ENCODE measurements around the gene CCDC124. TPM values are rescaled to one million over a fixed set of nuclear protein-coding genes. Genes with fewer than 3 reads are reported as not detected.

The CCDC124 gene
- total RNA-seq, 1 donor from 2014 or later: 97.3 TPM

DNA sequence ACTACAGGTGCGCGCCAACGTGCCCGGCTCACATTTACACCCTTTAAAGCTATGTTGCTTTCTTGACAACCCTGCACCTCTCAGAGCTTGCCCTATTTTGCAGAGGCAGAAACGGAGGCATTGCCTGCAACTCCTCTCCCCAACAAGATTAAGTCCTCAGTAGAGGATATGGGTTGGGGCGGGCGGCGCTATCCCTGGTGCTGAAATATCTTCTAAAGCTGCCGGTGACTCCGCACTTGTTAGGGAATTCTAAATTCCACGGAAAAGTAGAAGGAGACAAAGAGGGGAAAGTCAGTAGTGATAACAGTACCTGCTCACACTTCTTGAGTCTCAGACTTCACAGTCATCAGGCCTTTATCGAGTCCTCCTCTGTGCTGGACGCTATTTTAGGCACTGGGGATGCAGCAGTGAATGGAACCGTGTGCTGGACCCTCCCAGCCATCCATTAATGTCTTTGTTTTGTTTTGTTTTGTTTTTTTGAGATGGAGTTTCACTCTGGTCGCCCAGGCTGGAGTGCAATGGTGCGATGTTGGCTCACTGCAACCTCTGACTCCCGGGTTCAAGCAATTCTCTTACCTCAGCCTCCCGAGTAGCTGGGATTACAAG, 43.1 kb upstream of the CCDC124 start:
- Mint-ChIP-seq H3K36me3 (ENCODE audit: low read depth, unreplicated experiment) (no peaks in the 10 kb centered on the region), H3K27ac (ENCODE audit: unreplicated experiment) (no peak overlapping the region), H3K4me1 (ENCODE audit: low read depth, unreplicated experiment) (no peaks in the 10 kb centered on the region), H3K27me3 (ENCODE audit: low read depth, unreplicated experiment) (peaks cover 43% of the 10 kb centered on the region), H3K9me3 (ENCODE audit: unreplicated experiment) (no peaks in the 10 kb centered on the region), H3K4me3 (ENCODE audit: unreplicated experiment) (no peak overlapping the region)
- peak; percentile 16 for DNase-seq (ENCODE audit: low read depth)
- no peaks in the 10 kb centered on the region for H3K4me1 ChIP-seq (ENCODE audit: insufficient read depth, low read length)
- no peaks in the 10 kb centered on the region for H4K20me1 ChIP-seq (ENCODE audit: insufficient read depth, low read length)
- no peak overlapping the region for H2AFZ ChIP-seq (ENCODE audit: low read depth, low read length)
- no peak overlapping the region for H3K4me2 ChIP-seq (ENCODE audit: low read length)
- no peak overlapping the region for H3K27ac ChIP-seq (ENCODE audit: low read depth, low read length)
- no peak overlapping the region for H3K9ac ChIP-seq (ENCODE audit: low read length)
- H3K79me2 ChIP-seq (ENCODE audit: insufficient read depth, low read length): no peaks in the 10 kb centered on the region
- no peak overlapping the region for H3K4me3 ChIP-seq (ENCODE audit: insufficient read depth, low read depth, low read length)
- no peaks in the 10 kb centered on the region for H3K36me3 ChIP-seq (ENCODE audit: insufficient read depth, low read length)
- TF ChIP-seq, protein P1, sequence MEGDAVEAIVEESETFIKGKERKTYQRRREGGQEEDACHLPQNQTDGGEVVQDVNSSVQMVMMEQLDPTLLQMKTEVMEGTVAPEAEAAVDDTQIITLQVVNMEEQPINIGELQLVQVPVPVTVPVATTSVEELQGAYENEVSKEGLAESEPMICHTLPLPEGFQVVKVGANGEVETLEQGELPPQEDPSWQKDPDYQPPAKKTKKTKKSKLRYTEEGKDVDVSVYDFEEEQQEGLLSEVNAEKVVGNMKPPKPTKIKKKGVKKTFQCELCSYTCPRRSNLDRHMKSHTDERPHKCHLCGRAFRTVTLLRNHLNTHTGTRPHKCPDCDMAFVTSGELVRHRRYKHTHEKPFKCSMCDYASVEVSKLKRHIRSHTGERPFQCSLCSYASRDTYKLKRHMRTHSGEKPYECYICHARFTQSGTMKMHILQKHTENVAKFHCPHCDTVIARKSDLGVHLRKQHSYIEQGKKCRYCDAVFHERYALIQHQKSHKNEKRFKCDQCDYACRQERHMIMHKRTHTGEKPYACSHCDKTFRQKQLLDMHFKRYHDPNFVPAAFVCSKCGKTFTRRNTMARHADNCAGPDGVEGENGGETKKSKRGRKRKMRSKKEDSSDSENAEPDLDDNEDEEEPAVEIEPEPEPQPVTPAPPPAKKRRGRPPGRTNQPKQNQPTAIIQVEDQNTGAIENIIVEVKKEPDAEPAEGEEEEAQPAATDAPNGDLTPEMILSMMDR (IDR thresholded peaks at IDR 0.05; ENCODE audit: insufficient read depth, low read depth, low read length): no peak
- no peak for TF ChIP-seq EZH2 (IDR thresholded peaks at IDR 0.05; ENCODE audit: insufficient read depth, low read length)
- H3K9me3 ChIP-seq (ENCODE audit: insufficient read depth, low read depth, low read length): no peaks in the 10 kb centered on the region
- H3K27me3 ChIP-seq (ENCODE audit: insufficient read depth, low read length): no peaks in the 10 kb centered on the region
- no peak for FAIRE-seq

DNA sequence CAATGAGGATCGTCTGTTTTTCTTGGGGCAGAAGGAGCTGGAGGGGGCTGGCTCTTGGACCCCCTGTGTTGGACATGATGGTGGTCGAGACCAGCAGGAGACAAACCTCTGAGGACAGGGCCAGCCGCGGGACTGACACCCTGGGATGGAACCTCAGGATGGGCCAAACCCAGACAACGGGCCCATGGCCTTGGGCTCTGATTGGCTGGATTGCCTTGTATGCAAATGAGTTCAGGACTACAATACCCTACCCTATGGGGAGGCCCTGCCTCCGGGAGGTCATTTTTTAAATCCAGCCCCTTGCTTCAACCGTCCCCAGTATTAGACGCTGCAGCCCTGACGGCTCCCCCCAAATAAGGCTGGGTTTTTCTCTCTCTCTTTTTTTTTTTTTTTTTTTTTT, 39.0 kb upstream of the CCDC124 start:
- no peaks in the 10 kb centered on the region for H3K4me1 Mint-ChIP-seq (ENCODE audit: low read depth, unreplicated experiment)
- Histone ChIP-seq H3K36me3 (ENCODE audit: insufficient read depth, low read length) (no peaks in the 10 kb centered on the region), H3K4me1 (ENCODE audit: insufficient read depth, low read length) (no peaks in the 10 kb centered on the region), H3K9me3 (ENCODE audit: insufficient read depth, low read depth, low read length) (no peaks in the 10 kb centered on the region), H2AFZ (ENCODE audit: low read depth, low read length) (no peak overlapping the region), H4K20me1 (ENCODE audit: insufficient read depth, low read length) (no peaks in the 10 kb centered on the region), H3K27me3 (ENCODE audit: insufficient read depth, low read length) (no peaks in the 10 kb centered on the region), H3K9ac (ENCODE audit: low read length) (no peak overlapping the region), H3K79me2 (ENCODE audit: insufficient read depth, low read length) (no peaks in the 10 kb centered on the region), H3K4me3 (ENCODE audit: insufficient read depth, low read depth, low read length) (no peak overlapping the region), H3K4me2 (ENCODE audit: low read length) (no peak overlapping the region), H3K27ac (ENCODE audit: low read depth, low read length) (no peak overlapping the region)
- FAIRE-seq: no peak
- TF ChIP-seq EZH2 (IDR thresholded peaks at IDR 0.05; ENCODE audit: insufficient read depth, low read length): no peak
- TF ChIP-seq, protein P1 (IDR thresholded peaks at IDR 0.05; ENCODE audit: insufficient read depth, low read depth, low read length): no peak
- no peaks in the 10 kb centered on the region for H3K36me3 Mint-ChIP-seq (ENCODE audit: low read depth, unreplicated experiment)
- H3K9me3 Mint-ChIP-seq (ENCODE audit: unreplicated experiment): no peaks in the 10 kb centered on the region
- DNase-seq (ENCODE audit: low read depth): no peak
- no peak overlapping the region for H3K4me3 Mint-ChIP-seq (ENCODE audit: unreplicated experiment)
- peaks cover 46% of the 10 kb centered on the region for H3K27me3 Mint-ChIP-seq (ENCODE audit: low read depth, unreplicated experiment)
- H3K27ac Mint-ChIP-seq (ENCODE audit: unreplicated experiment): no peak overlapping the region

DNA sequence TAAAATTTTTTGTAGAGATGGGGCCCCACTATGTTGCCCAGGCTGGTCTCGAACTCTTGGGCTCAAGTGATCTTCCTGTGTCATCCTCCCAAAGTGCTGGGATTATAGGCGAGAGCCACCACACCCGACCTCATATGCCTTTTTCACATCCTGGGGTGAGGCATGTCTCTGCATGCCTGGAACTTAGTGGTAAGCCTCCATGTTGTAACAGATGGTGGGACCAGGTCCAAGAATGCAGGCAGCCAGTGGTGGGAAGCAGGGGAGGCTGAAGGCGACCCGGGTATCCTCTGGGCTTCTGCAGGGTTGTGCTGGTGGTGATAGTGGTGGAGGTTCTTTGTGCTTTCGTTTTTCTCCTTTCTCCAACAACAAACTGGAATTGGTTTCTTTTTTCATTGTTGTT, 30.1 kb upstream of the CCDC124 start:
- no peaks in the 10 kb centered on the region for H3K9me3 ChIP-seq (ENCODE audit: insufficient read depth, low read depth, low read length)
- no peaks in the 10 kb centered on the region for H3K79me2 ChIP-seq (ENCODE audit: insufficient read depth, low read length)
- DNase-seq (ENCODE audit: low read depth): peak; percentile 32
- H4K20me1 ChIP-seq (ENCODE audit: insufficient read depth, low read length): no peaks in the 10 kb centered on the region
- no peak overlapping the region for H3K4me3 ChIP-seq (ENCODE audit: insufficient read depth, low read depth, low read length)
- H3K4me2 ChIP-seq (ENCODE audit: low read length): no peak overlapping the region
- peaks cover 6% of the 10 kb centered on the region for H3K9me3 Mint-ChIP-seq (ENCODE audit: unreplicated experiment)
- H3K9ac ChIP-seq (ENCODE audit: low read length): no peak overlapping the region
- peak overlapping the region; percentile 26 for H2AFZ ChIP-seq (ENCODE audit: low read depth, low read length)
- no peaks in the 10 kb centered on the region for H3K36me3 Mint-ChIP-seq (ENCODE audit: low read depth, unreplicated experiment)
- peaks cover 28% of the 10 kb centered on the region for H3K27me3 Mint-ChIP-seq (ENCODE audit: low read depth, unreplicated experiment)
- H3K27me3 ChIP-seq (ENCODE audit: insufficient read depth, low read length): no peaks in the 10 kb centered on the region
- no peak overlapping the region for H3K4me3 Mint-ChIP-seq (ENCODE audit: unreplicated experiment)
- no peak overlapping the region for H3K27ac ChIP-seq (ENCODE audit: low read depth, low read length)
- no peak for FAIRE-seq
- no peaks in the 10 kb centered on the region for H3K4me1 Mint-ChIP-seq (ENCODE audit: low read depth, unreplicated experiment)
- TF ChIP-seq, protein P1 (IDR thresholded peaks at IDR 0.05; ENCODE audit: insufficient read depth, low read depth, low read length): no peak
- TF ChIP-seq EZH2 (IDR thresholded peaks at IDR 0.05; ENCODE audit: insufficient read depth, low read length): no peak
- no peak overlapping the region for H3K27ac Mint-ChIP-seq (ENCODE audit: unreplicated experiment)
- no peaks in the 10 kb centered on the region for H3K36me3 ChIP-seq (ENCODE audit: insufficient read depth, low read length)
- no peaks in the 10 kb centered on the region for H3K4me1 ChIP-seq (ENCODE audit: insufficient read depth, low read length)
